Ishikawa (cell line): Measurements from ENCODE around the gene TMEM61.

Source experiments
- CEBPB ChIP-seq: IDR thresholded peaks from 2 replicates; pipeline ENCODE4 v1.6.1; 2012
- CREB1 ChIP-seq: IDR thresholded peaks from 2 replicates; pipeline ENCODE4 v1.6.1; 2012; ENCODE audit warnings: low read depth
- EGR1 ChIP-seq: IDR thresholded peaks from 2 replicates; pipeline ENCODE4 v1.6.1; 2012
- EP300 ChIP-seq: IDR thresholded peaks from 2 replicates; pipeline ENCODE4 v1.6.1; 2012; ENCODE audit warnings: borderline replicate concordance
- FOXM1 ChIP-seq: IDR thresholded peaks from 2 replicates; pipeline ENCODE4 v1.6.1; 2012; ENCODE audit warnings: low read depth, borderline replicate concordance
- MAX ChIP-seq: IDR thresholded peaks from 2 replicates; pipeline ENCODE4 v1.6.1; 2012
- NFIC ChIP-seq: IDR thresholded peaks from 2 replicates; pipeline ENCODE4 v1.6.1; 2012
- RAD21 ChIP-seq: IDR thresholded peaks from 2 replicates; pipeline ENCODE4 v1.6.1; 2012; ENCODE audit warnings: low read depth
- REST ChIP-seq: IDR thresholded peaks from 2 replicates; pipeline ENCODE4 v1.6.1; 2012; ENCODE audit warnings: low read depth, mild to moderate bottlenecking
- TAF1 ChIP-seq: IDR thresholded peaks from 2 replicates; pipeline ENCODE4 v1.6.1; 2012; ENCODE audit warnings: low read depth, mild to moderate bottlenecking
- TCF12 ChIP-seq: IDR thresholded peaks from 2 replicates; pipeline ENCODE4 v1.6.1; 2012; ENCODE audit warnings: low read depth
- TEAD4 ChIP-seq: IDR thresholded peaks from 2 replicates; pipeline ENCODE4 v1.6.1; 2012
- USF1 ChIP-seq: IDR thresholded peaks from 2 replicates; pipeline ENCODE4 v1.6.1; 2012
- YY1 ChIP-seq: IDR thresholded peaks from 2 replicates; pipeline ENCODE4 v1.6.1; 2012; ENCODE audit warnings: low read depth
- ZBTB7A ChIP-seq: IDR thresholded peaks from 2 replicates; pipeline ENCODE4 v1.6.1; 2012; ENCODE audit warnings: low read depth

Gene TMEM61

GRCh38 chr1:54995013-54995760 is 14.8 kb downstream of the TMEM61 start:
- no peak for TF ChIP-seq RAD21
- TF ChIP-seq TCF12, result no peak
- TF ChIP-seq EP300, result no peak

GRCh38 chr1:54995835-54996234 is 15.4 kb downstream of the TMEM61 start:
- TF ChIP-seq TAF1 (no peak), TCF12 (no peak), FOXM1 (no peak)

GRCh38 chr1:54996359-54996868 is 16.0 kb downstream of the TMEM61 start:
- TF ChIP-seq YY1 (peak; percentile 76), RAD21 (peak; percentile 99), ZBTB7A (peak; percentile 74; the same call in 1 of the 2 replicates), EP300 (no peak), MAX (peak; percentile 92)

- no peak for TF ChIP-seq YY1
- no peak for TF ChIP-seq MAX
- TF ChIP-seq EP300, result no peak
Observed at GRCh38 chr1:54996869-54997710, 16.7 kb downstream of the TMEM61 start.

- TF ChIP-seq TCF12 (no peak), ZBTB7A (no peak), TEAD4 (no peak), CEBPB (no peak), YY1 (no peak), RAD21 (no peak), NFIC (no peak)
Observed at GRCh38 chr1:54997711-54997986, 17.2 kb downstream of the TMEM61 start.

- no peak for TF ChIP-seq TAF1
- TF ChIP-seq REST, result no peak
- TF ChIP-seq USF1, result no peak
- TF ChIP-seq TCF12, result no peak
- no peak for TF ChIP-seq ZBTB7A
- TF ChIP-seq FOXM1, result no peak
- TF ChIP-seq CREB1, result no peak
- TF ChIP-seq EGR1, result no peak
Observed at GRCh38 chr1:54998100-54998499, 17.7 kb downstream of the TMEM61 start.

- TF ChIP-seq FOXM1 (no peak), REST (no peak), CREB1 (no peak), ZBTB7A (no peak), NFIC (0 out of 2 replicates have a peak, but pooled peaks have one; percentile 36), RAD21 (no peak), TCF12 (no peak)
Observed at GRCh38 chr1:54998677-54999076, 18.2 kb downstream of the TMEM61 start, which contains the start of gene BSND. Gene BSND (plus strand): TSS chr1:54998933. CDS start chr1:54999187, 254 bp downstream.
